ENCODE results near the gene TMEM132A. TPM values are rescaled to one million over a fixed set of nuclear protein-coding genes. Genes with fewer than 3 reads are reported as not detected.
A peak's percentile ranks its signal among the peaks of the same experiment; 100 is the strongest.

Gene TMEM132A
- total RNA-seq, 1 donor, result 3.7 TPM

GRCh38 chr11:60915248-60915914 lies 8.9 kb upstream of the TMEM132A start:
- H3K4me3 ChIP-seq (ENCODE audit: low read depth, low read length), result peak overlapping the region; percentile 86
- peak; percentile 21 for TF ChIP-seq CTCF (IDR thresholded peaks at IDR 0.05; ENCODE audit: insufficient read depth, low read length)
- DNase-seq (ENCODE audit: low read depth), result peak; percentile 71

GRCh38 chr11:60916669-60917206 lies 7.5 kb upstream of the TMEM132A start:
- TF ChIP-seq CTCF (IDR thresholded peaks at IDR 0.05; ENCODE audit: insufficient read depth, low read length), result no peak
- no peak for DNase-seq (ENCODE audit: low read depth)
- no peak overlapping the region for H3K4me3 ChIP-seq (ENCODE audit: low read depth, low read length)

GRCh38 chr11:60917267-60917666 lies 7.0 kb upstream of the TMEM132A start:
- no peak for TF ChIP-seq CTCF (IDR thresholded peaks at IDR 0.05; ENCODE audit: insufficient read depth, low read length)
- no peak for DNase-seq (ENCODE audit: low read depth)
- H3K4me3 ChIP-seq (ENCODE audit: low read depth, low read length), result no peak overlapping the region

GRCh38 chr11:60918251-60918938 lies 5.9 kb upstream of the TMEM132A start:
- TF ChIP-seq CTCF (IDR thresholded peaks at IDR 0.05; ENCODE audit: insufficient read depth, low read length), result no peak
- no peak for DNase-seq (ENCODE audit: low read depth)
- H3K4me3 ChIP-seq (ENCODE audit: low read depth, low read length), result no peak overlapping the region

- DNase-seq (ENCODE audit: low read depth), result peak; percentile 23
- no peak overlapping the region for H3K4me3 ChIP-seq (ENCODE audit: low read depth, low read length)
- no peak for TF ChIP-seq CTCF (IDR thresholded peaks at IDR 0.05; ENCODE audit: insufficient read depth, low read length)
Measured at GRCh38 chr11:60918939-60919265, 5.4 kb upstream of the TMEM132A start.

GRCh38 chr11:60919320-60919719 lies 4.9 kb upstream of the TMEM132A start:
- no peak overlapping the region for H3K4me3 ChIP-seq (ENCODE audit: low read depth, low read length)
- no peak for DNase-seq (ENCODE audit: low read depth)
- TF ChIP-seq CTCF (IDR thresholded peaks at IDR 0.05; ENCODE audit: insufficient read depth, low read length), result no peak

All from fibroblast of the aortic adventitia (primary cell).